T-helper 2 cell treated with Interferon-gamma antibody and Interleukin-4, amounts not matched to agents 5 μg/mL and 100 μg/mL, for 36 hours (primary cell): ENCODE results near the gene ATG16L1.

Experiments used
- DNase-seq: peaks from one replicate; pipeline ENCODE4 v3.0.0; 2021; ENCODE audit warnings: low spot score
- H3K27ac Mint-ChIP-seq: one replicate; pipeline ENCODE4 v1.8.0; 2021; ENCODE audit warnings: mild to moderate bottlenecking, mixed read lengths
- H3K27me3 Mint-ChIP-seq: one replicate; pipeline ENCODE4 v1.8.0; 2021; ENCODE audit warnings: low read depth, mixed read lengths
- H3K36me3 Mint-ChIP-seq: one replicate; pipeline ENCODE4 v1.8.0; 2021; ENCODE audit warnings: low read depth, mixed read lengths
- H3K4me1 Mint-ChIP-seq: one replicate; pipeline ENCODE4 v1.8.0; 2021; ENCODE audit warnings: low read depth, mixed read lengths
- H3K4me3 Mint-ChIP-seq: one replicate; pipeline ENCODE4 v1.8.0; 2022; ENCODE audit warnings: mild to moderate bottlenecking, moderate library complexity, mixed read lengths
- H3K9me3 Mint-ChIP-seq: one replicate; pipeline ENCODE4 v1.8.0; 2021; ENCODE audit warnings: mixed read lengths

ATG16L1 gene

DNA sequence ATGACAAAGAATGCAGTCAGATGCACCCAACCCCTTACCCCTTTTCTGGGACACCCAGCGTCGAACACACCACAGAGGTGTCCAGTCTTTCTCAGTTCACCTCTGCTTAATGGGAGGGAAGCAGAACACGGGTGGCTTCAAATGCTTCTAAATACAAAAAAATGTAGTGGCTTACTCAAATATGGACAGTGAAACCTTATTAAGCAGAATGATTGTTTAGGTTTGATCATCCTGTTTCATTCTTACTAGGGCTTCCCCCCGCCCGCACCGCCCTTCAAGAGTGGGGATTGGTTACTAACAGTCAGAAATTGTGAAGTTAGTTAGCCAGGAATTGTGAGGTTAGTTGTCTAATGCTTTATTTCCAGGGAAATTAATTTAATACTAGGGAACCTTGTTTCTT, 21.6 kb downstream of the ATG16L1 start:
- Mint-ChIP-seq H3K27ac (peak overlapping the region; percentile 72), H3K27me3 (no peaks in the 10 kb centered on the region), H3K36me3 (peaks cover 87% of the 10 kb centered on the region), H3K4me3 (peak overlapping the region; percentile 0), H3K4me1 (peaks cover 49% of the 10 kb centered on the region), H3K9me3 (no peaks in the 10 kb centered on the region)
- no peak for DNase-seq

DNA sequence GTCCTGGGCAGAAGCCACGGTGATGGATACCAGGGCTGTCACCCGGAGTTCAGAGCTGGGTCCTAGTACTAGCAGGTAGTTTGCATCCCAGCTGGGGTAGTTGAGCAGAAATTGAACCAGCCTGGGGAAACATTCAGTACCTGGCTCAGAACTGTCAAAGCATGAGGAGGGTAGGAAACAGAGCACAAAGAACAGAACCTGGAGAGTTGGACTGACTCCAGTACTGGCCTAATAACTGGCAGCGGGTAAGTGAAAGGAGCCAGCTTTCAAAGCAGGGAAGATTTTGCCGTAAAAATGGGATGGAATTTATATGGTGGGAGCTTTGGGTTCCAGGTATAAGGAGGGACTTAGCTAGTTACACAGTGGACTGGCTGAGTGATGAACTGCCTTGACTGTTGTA, 23.8 kb downstream of the ATG16L1 start:
- Mint-ChIP-seq H3K4me1 (peaks cover 28% of the 10 kb centered on the region), H3K36me3 (peaks cover 79% of the 10 kb centered on the region), H3K9me3 (no peaks in the 10 kb centered on the region), H3K27ac (no peak overlapping the region), H3K4me3 (no peak overlapping the region), H3K27me3 (no peaks in the 10 kb centered on the region)
- no peak for DNase-seq

DNA sequence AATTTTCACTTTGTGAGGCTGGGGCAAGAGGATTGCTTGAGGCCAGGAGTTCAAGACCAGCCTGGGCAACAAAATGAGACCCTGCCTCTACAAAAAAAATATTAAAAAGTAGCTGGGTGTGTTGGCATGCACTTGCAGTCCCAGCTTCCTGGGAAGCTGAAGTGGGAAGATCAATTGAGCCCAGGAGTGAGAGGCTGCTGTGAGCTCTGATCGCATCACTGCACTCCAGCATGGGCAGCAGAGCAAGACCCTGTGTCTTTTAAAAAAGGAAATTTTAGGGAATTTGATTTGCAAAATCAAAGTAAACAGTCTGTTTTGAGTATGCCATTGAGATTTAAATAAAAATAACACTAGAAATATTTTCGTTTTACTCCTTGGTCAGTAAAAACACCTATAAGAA, 27.4 kb downstream of the ATG16L1 start:
- no peak for DNase-seq
- H3K27me3 Mint-ChIP-seq, result no peaks in the 10 kb centered on the region
- H3K4me1 Mint-ChIP-seq, result peaks cover 4% of the 10 kb centered on the region
- peaks cover 72% of the 10 kb centered on the region for H3K36me3 Mint-ChIP-seq
- no peaks in the 10 kb centered on the region for H3K9me3 Mint-ChIP-seq
- H3K4me3 Mint-ChIP-seq, result no peak overlapping the region
- no peak overlapping the region for H3K27ac Mint-ChIP-seq

DNA sequence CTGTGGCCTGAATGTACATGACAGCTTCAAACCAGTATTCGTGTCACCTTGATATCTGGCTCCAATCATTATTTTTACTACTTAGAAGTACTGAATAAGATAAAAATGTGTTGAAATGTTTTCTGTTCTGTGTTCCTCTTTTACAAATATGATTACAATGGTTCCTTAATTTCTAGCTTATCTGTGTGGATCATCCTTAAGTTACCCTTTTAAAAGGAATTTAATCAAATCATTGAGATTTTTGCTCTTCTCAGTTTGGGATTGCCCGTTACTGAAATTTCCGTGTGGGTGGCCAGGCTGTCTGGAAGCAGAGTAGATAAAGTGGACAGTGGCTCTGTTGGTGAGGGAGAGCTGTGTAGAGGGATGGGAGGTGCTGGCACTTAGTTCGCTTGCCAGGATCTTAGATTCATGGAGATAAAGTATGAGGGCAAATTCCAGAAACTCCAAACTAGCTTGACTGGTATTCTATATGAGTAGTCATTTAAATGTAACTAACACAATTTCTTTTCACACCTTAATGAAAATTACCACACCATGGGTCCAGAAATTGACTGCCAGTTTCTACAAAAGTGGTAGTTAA, 28.7 kb downstream of the ATG16L1 start:
- Mint-ChIP-seq H3K36me3 (peaks cover 66% of the 10 kb centered on the region), H3K4me1 (peaks cover 3% of the 10 kb centered on the region), H3K27ac (no peak overlapping the region), H3K4me3 (no peak overlapping the region), H3K9me3 (no peaks in the 10 kb centered on the region), H3K27me3 (no peaks in the 10 kb centered on the region)
- DNase-seq, result no peak

DNA sequence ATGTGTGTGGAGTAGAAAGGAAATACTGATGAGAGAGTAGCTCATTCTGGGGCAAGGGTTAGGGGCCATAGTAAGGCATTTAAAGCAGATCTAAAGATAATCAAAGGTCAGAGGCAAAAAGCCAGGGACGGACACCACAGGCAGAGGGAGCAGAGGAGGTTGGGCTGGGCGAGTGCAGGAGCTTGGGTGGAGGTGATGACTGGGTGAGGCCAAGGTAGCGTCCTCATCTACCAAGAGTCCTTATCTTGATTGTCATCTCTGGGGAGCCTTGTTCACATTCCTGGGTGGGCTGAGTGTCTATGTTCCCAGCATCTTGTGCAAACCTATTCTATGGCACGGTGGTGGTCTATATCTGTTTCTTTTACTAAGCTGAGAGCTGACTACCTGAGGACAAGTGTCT, 30.1 kb downstream of the ATG16L1 start:
- Mint-ChIP-seq H3K9me3 (no peaks in the 10 kb centered on the region), H3K4me1 (peaks cover 3% of the 10 kb centered on the region), H3K27me3 (no peaks in the 10 kb centered on the region), H3K4me3 (no peak overlapping the region), H3K36me3 (peaks cover 62% of the 10 kb centered on the region), H3K27ac (no peak overlapping the region)
- DNase-seq, result no peak

DNA sequence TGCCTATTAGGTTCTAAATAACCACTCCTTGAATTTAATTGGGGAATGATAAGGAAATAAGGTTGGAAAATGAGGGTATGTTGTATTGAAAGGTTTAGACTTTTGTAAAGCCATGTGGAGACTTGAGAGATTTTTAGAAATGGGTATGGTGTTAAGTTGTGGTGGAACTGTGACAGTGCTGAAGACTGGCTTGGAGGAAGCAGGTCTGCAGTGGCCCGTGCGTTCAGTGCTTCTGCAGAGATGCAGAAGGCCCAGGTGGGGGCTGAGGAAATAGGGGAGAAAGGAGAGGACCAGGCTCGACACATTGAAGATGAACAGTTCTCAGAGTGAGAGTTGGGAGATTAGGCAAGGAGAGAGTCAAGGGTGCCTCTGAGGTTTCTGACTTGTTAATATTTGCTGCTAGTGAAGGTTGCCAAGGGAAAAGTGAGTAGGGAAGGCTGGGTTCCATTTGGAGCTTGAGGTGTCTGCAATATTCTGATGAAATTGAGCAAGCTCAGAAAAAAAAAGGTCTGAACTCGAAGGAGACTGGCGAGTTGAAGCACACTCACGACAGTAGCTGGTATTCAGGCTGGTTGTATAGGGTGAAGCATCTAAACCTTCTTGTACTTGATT, 30.6 kb downstream of the ATG16L1 start:
- no peak for DNase-seq
- Mint-ChIP-seq H3K36me3 (peaks cover 68% of the 10 kb centered on the region), H3K4me3 (no peak overlapping the region)

DNA sequence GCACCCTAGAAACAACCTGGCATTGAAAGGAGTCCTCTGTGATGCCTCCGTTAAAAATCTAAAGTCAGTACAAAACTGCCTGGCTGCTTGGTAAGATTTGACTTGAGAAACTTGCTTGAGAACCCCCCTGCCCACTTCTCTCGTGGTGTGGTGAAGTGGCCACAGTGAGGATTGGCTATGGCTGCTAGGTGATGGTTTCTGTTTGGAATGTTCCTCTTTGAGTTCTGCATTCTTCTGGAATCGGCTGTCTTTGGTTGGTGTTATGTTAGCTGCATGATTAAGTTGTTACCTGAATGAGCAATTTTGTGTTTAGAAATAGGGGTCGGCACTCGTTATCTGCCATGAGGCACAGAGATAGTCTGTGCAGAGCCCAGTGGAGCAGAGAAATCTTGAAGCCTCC, 34.4 kb downstream of the ATG16L1 start:
- H3K4me1 Mint-ChIP-seq, result peaks cover 3% of the 10 kb centered on the region
- no peaks in the 10 kb centered on the region for H3K9me3 Mint-ChIP-seq
- H3K4me3 Mint-ChIP-seq, result no peak overlapping the region
- H3K27ac Mint-ChIP-seq, result no peak overlapping the region
- peaks cover 67% of the 10 kb centered on the region for H3K36me3 Mint-ChIP-seq
- H3K27me3 Mint-ChIP-seq, result no peaks in the 10 kb centered on the region
- DNase-seq, result no peak

More for the DNA sequence above, 30.6 kb downstream of the ATG16L1 start:
- Mint-ChIP-seq H3K27ac (no peak overlapping the region), H3K9me3 (no peaks in the 10 kb centered on the region), H3K4me1 (peaks cover 3% of the 10 kb centered on the region), H3K27me3 (no peaks in the 10 kb centered on the region)

DNA sequence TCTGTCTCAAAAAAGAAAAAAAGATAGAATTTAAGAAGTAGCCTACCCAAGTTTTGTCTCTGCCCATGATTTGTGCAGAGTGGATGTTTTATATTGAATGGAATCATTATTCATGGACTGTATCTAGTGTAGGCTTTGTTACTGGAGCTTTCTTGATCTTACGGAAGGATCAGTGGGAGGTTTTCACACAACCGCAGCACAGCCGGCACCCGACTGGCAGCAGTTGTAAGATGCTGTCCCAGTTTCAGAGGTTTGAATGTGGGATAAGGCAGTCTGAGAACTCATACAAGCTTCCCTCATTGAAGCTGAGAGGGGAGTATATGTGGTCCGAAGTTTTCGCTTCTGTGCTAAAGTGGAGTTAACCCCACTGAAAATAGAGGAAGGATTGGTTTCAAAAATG, 36.4 kb downstream of the ATG16L1 start:
- H3K9me3 Mint-ChIP-seq, result no peaks in the 10 kb centered on the region
- peaks cover 3% of the 10 kb centered on the region for H3K4me1 Mint-ChIP-seq
- H3K36me3 Mint-ChIP-seq, result peaks cover 68% of the 10 kb centered on the region
- H3K4me3 Mint-ChIP-seq, result no peak overlapping the region
- DNase-seq, result no peak
- H3K27ac Mint-ChIP-seq, result no peak overlapping the region
- H3K27me3 Mint-ChIP-seq, result no peaks in the 10 kb centered on the region

DNA sequence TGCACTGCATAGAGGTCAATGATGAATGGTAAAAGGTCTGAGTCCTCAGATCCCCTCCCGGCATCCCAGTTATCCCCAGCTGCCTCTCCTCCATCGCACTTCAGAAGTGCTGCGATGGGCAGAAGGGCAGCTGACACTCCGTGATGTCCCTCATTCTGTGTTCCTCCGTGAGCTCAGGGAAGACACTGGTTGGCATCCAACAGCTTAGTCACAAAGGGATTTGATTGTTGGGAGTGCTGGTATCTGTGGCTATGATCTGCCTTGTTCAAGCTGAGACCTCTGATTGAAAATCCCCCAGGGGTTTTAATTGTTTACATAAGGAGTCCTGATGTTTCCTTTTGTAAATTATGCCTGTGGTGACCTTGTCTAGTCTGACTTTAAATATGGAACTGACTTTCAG, 37.2 kb downstream of the ATG16L1 start:
- DNase-seq, result no peak
- H3K4me1 Mint-ChIP-seq, result no peaks in the 10 kb centered on the region
- H3K4me3 Mint-ChIP-seq, result no peak overlapping the region
- H3K9me3 Mint-ChIP-seq, result no peaks in the 10 kb centered on the region
- no peaks in the 10 kb centered on the region for H3K27me3 Mint-ChIP-seq
- no peak overlapping the region for H3K27ac Mint-ChIP-seq
- H3K36me3 Mint-ChIP-seq, result peaks cover 70% of the 10 kb centered on the region

DNA sequence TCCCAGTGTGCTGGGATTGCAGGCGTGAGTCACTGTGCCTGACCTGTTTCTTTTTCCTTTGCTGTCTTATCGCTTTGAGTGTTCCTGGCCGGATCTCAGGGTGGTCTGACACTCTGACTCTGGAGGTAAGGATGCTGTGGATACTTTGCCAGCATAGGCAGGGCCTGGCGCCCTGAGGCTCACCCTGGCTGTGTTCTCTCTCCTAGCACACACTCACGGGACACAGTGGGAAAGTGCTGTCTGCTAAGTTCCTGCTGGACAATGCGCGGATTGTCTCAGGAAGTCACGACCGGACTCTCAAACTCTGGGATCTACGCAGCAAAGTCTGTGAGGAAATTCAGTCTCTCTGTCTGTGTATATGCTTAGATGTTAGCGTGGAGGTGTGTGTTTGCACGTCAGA, 38.2 kb downstream of the ATG16L1 start:
- H3K4me1 Mint-ChIP-seq, result no peaks in the 10 kb centered on the region
- no peaks in the 10 kb centered on the region for H3K9me3 Mint-ChIP-seq
- no peak overlapping the region for H3K4me3 Mint-ChIP-seq
- DNase-seq, result no peak
- no peak overlapping the region for H3K27ac Mint-ChIP-seq
- H3K27me3 Mint-ChIP-seq, result no peaks in the 10 kb centered on the region
- H3K36me3 Mint-ChIP-seq, result peaks cover 78% of the 10 kb centered on the region

DNA sequence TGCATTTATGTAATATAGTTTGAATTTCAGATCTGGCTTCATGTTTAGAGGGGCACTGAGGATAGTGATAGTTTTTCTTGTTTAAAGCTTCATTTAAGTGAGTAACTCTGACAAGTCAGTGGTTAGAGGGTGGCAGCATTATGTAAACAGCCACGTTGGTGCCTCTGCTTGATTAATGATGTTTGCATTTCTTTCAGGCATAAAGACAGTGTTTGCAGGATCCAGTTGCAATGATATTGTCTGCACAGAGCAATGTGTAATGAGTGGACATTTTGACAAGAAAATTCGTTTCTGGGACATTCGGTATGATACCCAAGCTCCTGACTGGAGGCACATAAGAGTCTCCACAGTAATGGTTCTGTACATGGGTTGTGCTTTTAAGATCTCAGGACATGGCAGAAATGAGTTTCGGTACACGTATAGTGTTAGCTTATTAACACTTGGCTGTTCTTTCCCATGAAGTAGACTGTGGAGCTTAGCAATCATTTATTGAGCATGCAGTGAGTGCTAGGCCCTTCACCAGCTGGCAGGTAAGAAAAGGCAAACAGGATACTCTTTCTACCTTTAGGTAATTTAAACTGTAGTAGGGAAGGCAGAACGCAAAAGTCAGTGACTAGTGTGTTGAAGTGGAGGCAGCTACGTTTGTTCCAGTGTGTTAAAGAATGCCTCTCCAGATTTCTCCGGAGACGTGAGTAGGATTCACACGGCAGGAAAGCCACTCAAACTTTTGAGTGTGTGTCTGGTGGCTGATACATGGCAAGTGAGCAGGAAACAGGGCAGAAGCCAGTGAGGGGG, 38.8 kb downstream of the ATG16L1 start:
- H3K4me3 Mint-ChIP-seq, result no peak overlapping the region
- H3K27ac Mint-ChIP-seq, result no peak overlapping the region
- no peak for DNase-seq
- peaks cover 78% of the 10 kb centered on the region for H3K36me3 Mint-ChIP-seq
- no peaks in the 10 kb centered on the region for H3K9me3 Mint-ChIP-seq
- no peaks in the 10 kb centered on the region for H3K27me3 Mint-ChIP-seq
- H3K4me1 Mint-ChIP-seq, result no peaks in the 10 kb centered on the region

DNA sequence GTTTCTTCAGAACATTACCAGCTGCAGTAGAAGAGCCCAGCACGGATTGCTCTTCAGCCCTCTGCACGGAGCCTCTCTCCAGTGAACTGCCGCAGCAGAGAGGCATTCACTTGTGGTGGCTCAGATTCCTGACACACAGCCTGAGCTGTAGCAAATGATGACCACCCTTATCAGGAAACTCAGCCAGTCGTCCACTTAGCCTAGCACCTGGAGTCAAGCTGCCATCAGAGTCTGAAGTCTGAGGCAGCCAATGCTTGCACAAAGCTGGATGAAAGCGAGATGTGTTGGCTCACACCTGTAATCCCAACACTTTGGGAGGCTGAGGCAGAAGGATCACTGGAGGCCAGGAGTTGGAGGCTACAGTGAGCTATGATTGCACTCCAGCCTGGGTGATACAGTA, 44.4 kb downstream of the ATG16L1 start:
- Mint-ChIP-seq H3K4me1 (no peaks in the 10 kb centered on the region), H3K27ac (no peak overlapping the region), H3K36me3 (peaks cover 48% of the 10 kb centered on the region), H3K4me3 (no peak overlapping the region), H3K9me3 (no peaks in the 10 kb centered on the region), H3K27me3 (no peaks in the 10 kb centered on the region)
- no peak for DNase-seq

DNA sequence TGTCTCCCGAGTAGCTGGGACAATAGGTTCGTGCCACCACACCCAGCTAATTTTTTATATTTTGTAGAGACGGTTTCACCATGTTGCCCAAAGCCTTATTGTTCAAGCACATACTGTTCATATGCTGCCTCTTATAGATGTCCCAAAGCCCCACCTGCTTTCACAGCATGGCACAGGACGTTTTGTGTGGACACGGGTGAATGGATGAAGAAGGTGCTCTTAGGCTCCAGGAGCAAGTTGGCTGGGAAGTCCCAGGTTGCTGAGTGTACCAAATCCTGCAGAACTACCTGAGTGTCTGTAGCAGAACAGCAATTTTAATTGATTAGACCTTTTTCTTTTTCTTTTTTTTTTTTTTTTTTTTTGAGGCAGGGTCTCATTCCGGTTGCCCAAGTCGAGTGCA, 45.6 kb downstream of the ATG16L1 start:
- H3K9me3 Mint-ChIP-seq, result no peaks in the 10 kb centered on the region
- H3K36me3 Mint-ChIP-seq, result peaks cover 36% of the 10 kb centered on the region
- no peak overlapping the region for H3K27ac Mint-ChIP-seq
- no peaks in the 10 kb centered on the region for H3K27me3 Mint-ChIP-seq
- DNase-seq, result no peak
- H3K4me3 Mint-ChIP-seq, result no peak overlapping the region
- H3K4me1 Mint-ChIP-seq, result no peaks in the 10 kb centered on the region

DNA sequence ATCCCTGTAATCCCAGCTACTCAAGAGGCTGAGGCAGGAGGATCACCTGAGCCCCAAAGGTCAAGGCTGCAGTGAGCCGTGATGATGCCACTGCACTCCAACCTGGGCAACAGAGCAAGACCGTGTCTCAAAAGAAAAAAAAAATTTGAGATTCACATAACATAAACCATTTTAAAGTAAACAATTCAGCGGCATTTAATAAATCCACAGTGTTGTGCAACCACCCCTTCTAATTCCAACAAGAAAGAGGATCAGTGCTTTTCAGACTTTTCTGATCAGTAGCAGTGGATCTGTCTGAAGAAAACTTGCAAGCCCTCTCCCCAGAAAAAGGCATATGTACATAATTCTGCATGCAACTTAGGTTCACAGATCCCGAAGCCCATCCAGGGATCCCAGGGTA, 48.9 kb downstream of the ATG16L1 start:
- H3K27me3 Mint-ChIP-seq, result no peaks in the 10 kb centered on the region
- no peaks in the 10 kb centered on the region for H3K9me3 Mint-ChIP-seq
- H3K4me3 Mint-ChIP-seq, result no peak overlapping the region
- DNase-seq, result no peak
- no peaks in the 10 kb centered on the region for H3K4me1 Mint-ChIP-seq
- H3K36me3 Mint-ChIP-seq, result peaks cover 7% of the 10 kb centered on the region
- H3K27ac Mint-ChIP-seq, result no peak overlapping the region
